Stimulated activated CD4-positive, alpha-beta T cell treated with anti-CD3 and anti-CD28 coated beads, Interleukin-15, amount 100 ng/mL, for 24 hours (primary cell): Measurements from ENCODE around the gene MACROD2.

Experiments used
- DNase-seq: peaks from one replicate; pipeline ENCODE4 v3.0.0-alpha.2; 2020

The MACROD2 gene

GRCh38 chr20:15439551-15439950, 1444.2 kb downstream of the MACROD2 start:
- DNase-seq, result no peak

- DNase-seq, result no peak
Measured at GRCh38 chr20:15440049-15440820, 1444.9 kb downstream of the MACROD2 start.

GRCh38 chr20:15445056-15445840, 1449.9 kb downstream of the MACROD2 start:
- DNase-seq, result no peak

GRCh38 chr20:15446373-15446772, 1451.1 kb downstream of the MACROD2 start:
- DNase-seq, result no peak

GRCh38 chr20:15447549-15447948, 1452.2 kb downstream of the MACROD2 start:
- DNase-seq, result no peak

GRCh38 chr20:15449061-15449460, 1453.7 kb downstream of the MACROD2 start:
- no peak for DNase-seq

GRCh38 chr20:15451241-15451640, 1455.9 kb downstream of the MACROD2 start:
- DNase-seq, result no peak

- no peak for DNase-seq
Measured at GRCh38 chr20:15455279-15455678, 1460.0 kb downstream of the MACROD2 start.

- DNase-seq, result no peak
Measured at GRCh38 chr20:15461938-15462337, 1466.6 kb downstream of the MACROD2 start.

GRCh38 chr20:15475483-15475882, 1480.2 kb downstream of the MACROD2 start:
- DNase-seq, result no peak

GRCh38 chr20:15476186-15476585, 1480.9 kb downstream of the MACROD2 start:
- DNase-seq, result no peak

- no peak for DNase-seq
Measured at GRCh38 chr20:15476781-15477180, 1481.5 kb downstream of the MACROD2 start.

GRCh38 chr20:15482525-15482924, 1487.2 kb downstream of the MACROD2 start:
- DNase-seq, result no peak

- DNase-seq, result no peak
Measured at GRCh38 chr20:15485519-15485918, 1490.2 kb downstream of the MACROD2 start.

- no peak for DNase-seq
Measured at GRCh38 chr20:15487030-15487429, 1491.7 kb downstream of the MACROD2 start.

- no peak for DNase-seq
Measured at GRCh38 chr20:15487682-15488081, 1492.4 kb downstream of the MACROD2 start.

GRCh38 chr20:15491575-15491974, 1496.3 kb downstream of the MACROD2 start:
- DNase-seq, result no peak

GRCh38 chr20:15494851-15495250, 1499.5 kb downstream of the MACROD2 start:
- DNase-seq, result no peak

- no peak for DNase-seq
Measured at GRCh38 chr20:15496501-15497039, 1501.3 kb downstream of the MACROD2 start.

GRCh38 chr20:15498926-15499325, 1503.6 kb downstream of the MACROD2 start:
- no peak for DNase-seq

- no peak for DNase-seq
Measured at GRCh38 chr20:15506311-15506710, 1511.0 kb downstream of the MACROD2 start.

- no peak for DNase-seq
Measured at GRCh38 chr20:15507151-15507550, 1511.8 kb downstream of the MACROD2 start.

- no peak for DNase-seq
Measured at GRCh38 chr20:15511551-15511950, 1516.2 kb downstream of the MACROD2 start.

- no peak for DNase-seq
Measured at GRCh38 chr20:15512916-15513315, 1517.6 kb downstream of the MACROD2 start.
